ENCODE data around the gene ATP8B1. TPM values are rescaled to one million over a fixed set of nuclear protein-coding genes. Genes with fewer than 3 reads are reported as not detected.

The ATP8B1 gene
- polyA plus RNA-seq, 3 donors, result 0.02 to 0.11 (median 0.03) TPM

GRCh38 chr18:57698571-57699276 is 104.4 kb downstream of the ATP8B1 start:
- Histone ChIP-seq H3K9ac (ENCODE audit: insufficient read depth, low read length, poor library complexity, severe bottlenecking) (no peak overlapping the region), H3K4me3 (replicated peaks in 1 of 3; ENCODE audit: low read depth in 2 of 3, low read length in 3 of 3) (no peak overlapping the region), H3K9me3 (replicated peaks in 1 of 2; ENCODE audit: control insufficient read depth in 1 of 2, insufficient read depth in 1 of 2, low read length in 2 of 2) (no peaks in the 10 kb centered on the region), H2AFZ (ENCODE audit: insufficient read depth, low read depth, low read length, poor library complexity, severe bottlenecking) (no peak overlapping the region), H3K4me1 (ENCODE audit: control insufficient read depth in 1 of 2, insufficient read depth in 2 of 2, low read length in 2 of 2) (no peaks in the 10 kb centered on the region), H3K4me2 (replicated peaks; ENCODE audit: extremely low read depth, low read length, poor library complexity, severe bottlenecking) (no peak overlapping the region), H4K20me1 (ENCODE audit: insufficient read depth, low read length) (peaks cover 25% of the 10 kb centered on the region), H3K27ac (ENCODE audit: low read depth in 1 of 2, low read length in 2 of 2) (no peak overlapping the region), H3K27me3 (ENCODE audit: control insufficient read depth in 2 of 2, insufficient read depth in 2 of 2, low read length in 2 of 2) (no peaks in the 10 kb centered on the region), H3K36me3 (replicated peaks in 1 of 2; ENCODE audit: control insufficient read depth in 1 of 2, insufficient read depth in 2 of 2, low read length in 2 of 2) (no peaks in the 10 kb centered on the region), H3K79me2 (ENCODE audit: insufficient read depth, low read length) (peaks cover 4% of the 10 kb centered on the region)
- DNase-seq, result no peak
- Mint-ChIP-seq H3K36me3 (no peaks in the 10 kb centered on the region), H3K4me1 (peaks cover 3% of the 10 kb centered on the region), H3K4me3 (no peak overlapping the region), H3K27ac (no peak overlapping the region), H3K27me3 (ENCODE audit: low read depth in 3 of 3) (no peaks in the 10 kb centered on the region), H3K9me3 (peaks cover 0 to 2% (median 0%) of the 10 kb centered on the region in 7 donors)
- no peak for TF ChIP-seq CTCF (IDR thresholded peaks at IDR 0.05)
- WGBS (ENCODE audit: insufficient coverage), result no CpG with 5 or more reads among the region's 7 CpGs
- intact Hi-C loops (cut with micrococcal nuclease), result no loop called here

- no peak for DNase-seq
- no peak for TF ChIP-seq CTCF (IDR thresholded peaks at IDR 0.05)
- Mint-ChIP-seq H3K27me3 (ENCODE audit: low read depth in 3 of 3) (no peaks in the 10 kb centered on the region), H3K36me3 (no peaks in the 10 kb centered on the region), H3K4me3 (no peak overlapping the region), H3K4me1 (peaks cover 4% of the 10 kb centered on the region), H3K27ac (peak overlapping the region in 1 of 7 donors; percentile 72), H3K9me3 (no peaks in the 10 kb centered on the region)
- no peak overlapping the region for H3K4me3 ChIP-seq (replicated peaks in 1 of 3; ENCODE audit: low read depth in 2 of 3, low read length in 3 of 3)
- no peaks in the 10 kb centered on the region for H3K27me3 ChIP-seq (ENCODE audit: control insufficient read depth in 2 of 2, insufficient read depth in 2 of 2, low read length in 2 of 2)
- no peaks in the 10 kb centered on the region for H3K9me3 ChIP-seq (replicated peaks in 1 of 2; ENCODE audit: control insufficient read depth in 1 of 2, insufficient read depth in 1 of 2, low read length in 2 of 2)
- no peak overlapping the region for H3K9ac ChIP-seq (ENCODE audit: insufficient read depth, low read length, poor library complexity, severe bottlenecking)
- WGBS (ENCODE audit: insufficient coverage), result 95% methylated on average over 7 of the region's 8 CpGs
- intact Hi-C loops (cut with micrococcal nuclease), result no loop called here
- H3K4me1 ChIP-seq (ENCODE audit: control insufficient read depth in 1 of 2, insufficient read depth in 2 of 2, low read length in 2 of 2), result no peaks in the 10 kb centered on the region
- H4K20me1 ChIP-seq (ENCODE audit: insufficient read depth, low read length), result peaks cover 25% of the 10 kb centered on the region
- H3K4me2 ChIP-seq (replicated peaks; ENCODE audit: extremely low read depth, low read length, poor library complexity, severe bottlenecking), result no peak overlapping the region
- peaks cover 4% of the 10 kb centered on the region for H3K79me2 ChIP-seq (ENCODE audit: insufficient read depth, low read length)
- no peak overlapping the region for H2AFZ ChIP-seq (ENCODE audit: insufficient read depth, low read depth, low read length, poor library complexity, severe bottlenecking)
- H3K36me3 ChIP-seq (replicated peaks in 1 of 2; ENCODE audit: control insufficient read depth in 1 of 2, insufficient read depth in 2 of 2, low read length in 2 of 2), result no peaks in the 10 kb centered on the region
- H3K27ac ChIP-seq (ENCODE audit: low read depth in 1 of 2, low read length in 2 of 2), result no peak overlapping the region
Measured at GRCh38 chr18:57697426-57697825, 105.7 kb downstream of the ATP8B1 start.

Measured in CD14-positive monocyte (primary cell).